ENCODE measurements around the gene NFASC.

Gene NFASC

GRCh38 chr1:205068457-205069040 is 197.9 kb downstream of the NFASC start:
- no peak for DNase-seq

DNA sequence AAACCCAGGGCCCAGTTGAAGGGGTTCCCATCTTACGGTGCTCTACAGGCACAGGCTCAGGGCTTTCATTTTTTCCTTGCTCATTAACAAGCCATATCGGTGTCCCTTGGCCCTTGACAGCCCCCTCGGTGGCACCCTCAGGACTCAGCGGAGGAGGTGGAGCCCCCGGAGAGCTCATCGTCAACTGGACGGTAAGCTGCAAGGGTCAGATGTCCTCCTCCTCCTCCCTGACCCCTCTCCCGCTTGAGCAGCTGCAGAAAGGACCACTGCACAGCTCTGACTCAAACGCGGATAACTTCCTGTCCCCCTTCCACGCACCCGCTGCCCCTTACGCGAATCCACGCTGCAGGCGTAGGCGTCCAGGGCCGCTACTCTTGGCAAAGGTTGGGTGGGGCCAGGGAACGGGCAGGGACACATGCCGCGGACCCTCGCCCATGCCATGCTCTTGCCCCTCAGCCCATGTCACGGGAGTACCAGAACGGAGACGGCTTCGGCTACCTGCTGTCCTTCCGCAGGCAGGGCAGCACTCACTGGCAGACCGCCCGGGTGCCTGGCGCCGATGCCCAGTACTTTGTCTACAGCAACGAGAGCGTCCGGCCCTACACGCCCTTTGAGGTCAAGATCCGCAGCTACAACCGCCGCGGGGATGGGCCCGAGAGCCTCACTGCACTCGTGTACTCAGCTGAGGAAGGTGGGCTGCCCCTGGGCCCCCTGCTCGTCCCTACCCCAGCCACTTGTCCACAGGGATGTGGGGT is 198.9 kb downstream of the NFASC start:
- DNase-seq: no peak

- DNase-seq: no peak
Measured at GRCh38 chr1:205071028-205071409, 200.4 kb downstream of the NFASC start.

DNA sequence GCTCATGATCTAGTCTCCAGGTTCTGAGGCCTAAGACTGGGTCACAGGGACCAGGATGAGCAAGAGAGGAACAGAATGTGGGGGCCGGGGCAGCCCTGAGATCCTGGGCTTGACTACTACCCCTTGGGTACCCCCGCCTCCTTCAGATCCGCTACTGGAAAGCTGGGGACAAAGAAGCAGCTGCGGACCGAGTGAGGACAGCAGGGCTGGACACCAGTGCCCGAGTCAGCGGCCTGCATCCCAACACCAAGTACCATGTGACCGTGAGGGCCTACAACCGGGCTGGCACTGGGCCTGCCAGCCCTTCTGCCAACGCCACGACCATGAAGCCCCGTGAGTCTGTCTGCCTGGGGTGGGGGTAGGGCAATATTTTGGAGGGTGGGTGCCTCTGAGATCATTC is 201.1 kb downstream of the NFASC start:
- DNase-seq: no peak

- DNase-seq: no peak
Measured at GRCh38 chr1:205072286-205072685, 201.6 kb downstream of the NFASC start.
